ENCODE measurements around the gene ADGRL1.
A peak's percentile ranks its signal among the peaks of the same experiment; 100 is the strongest.

ADGRL1 gene

DNA sequence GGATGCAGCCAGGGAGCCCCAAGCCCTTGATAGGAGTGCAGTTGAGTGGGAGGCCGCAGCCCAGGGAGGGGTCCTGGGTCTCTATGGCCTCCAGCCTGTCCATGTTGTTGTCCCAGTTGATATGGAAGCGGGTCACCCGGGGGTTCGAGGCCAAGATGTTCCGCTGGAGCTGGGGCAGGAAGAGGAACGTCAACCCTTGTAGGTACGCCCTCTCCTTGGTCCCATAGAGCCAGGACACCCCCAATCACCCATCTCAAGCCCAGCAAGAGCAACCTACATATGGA is 85.5 kb downstream of the ADGRL1 start:
- Mint-ChIP-seq H3K9me3 (no peaks in the 10 kb centered on the region), H3K36me3 (no peaks in the 10 kb centered on the region), H3K4me1 (peaks cover 23% of the 10 kb centered on the region), H3K4me3 (no peak overlapping the region), H3K27me3 (no peaks in the 10 kb centered on the region), H3K27ac (no peak overlapping the region)

DNA sequence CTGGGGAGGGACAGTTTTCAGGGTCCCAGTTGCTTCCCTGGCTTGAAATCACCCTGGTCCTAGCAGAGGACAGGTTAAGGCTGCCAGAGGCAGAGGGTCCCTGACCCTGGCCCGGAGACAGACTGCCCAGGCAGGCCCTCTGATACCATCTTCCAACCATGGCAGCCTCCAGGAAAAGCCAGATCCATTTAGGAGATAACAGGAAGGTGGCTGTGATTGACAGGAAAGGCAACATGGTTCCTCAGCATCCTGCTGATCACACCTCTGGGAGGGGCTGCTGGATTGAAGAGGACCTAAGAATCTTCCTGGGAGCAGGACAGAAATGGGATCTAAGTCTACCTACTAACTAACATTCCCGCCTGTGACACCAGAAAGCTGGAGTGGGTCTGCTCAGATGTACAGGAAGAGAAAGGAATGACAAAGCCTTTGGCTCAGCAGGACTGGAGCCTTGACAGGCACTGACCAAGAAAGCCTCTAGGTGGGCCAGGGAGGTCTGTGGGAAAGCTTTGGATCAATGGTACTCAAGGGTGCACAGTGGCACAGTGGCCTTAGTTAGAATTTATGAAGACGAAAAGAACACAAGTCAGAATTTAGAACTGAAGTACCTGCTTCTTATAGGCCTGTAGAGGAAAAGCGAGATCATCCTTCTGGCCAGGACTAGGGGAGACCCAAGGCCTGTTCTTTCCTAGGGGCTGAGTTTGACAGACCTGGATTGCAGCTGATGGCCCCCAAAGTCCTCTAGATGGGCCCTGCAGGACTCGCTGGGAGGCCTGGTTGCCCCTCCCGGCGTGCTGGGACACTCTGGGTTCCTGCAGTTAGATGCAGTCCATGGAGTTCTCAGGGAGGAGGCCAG is 86.1 kb downstream of the ADGRL1 start:
- no peaks in the 10 kb centered on the region for H3K27me3 Mint-ChIP-seq
- H3K27ac Mint-ChIP-seq, result no peak overlapping the region
- H3K9me3 Mint-ChIP-seq, result no peaks in the 10 kb centered on the region
- H3K4me3 Mint-ChIP-seq, result no peak overlapping the region
- no peaks in the 10 kb centered on the region for H3K36me3 Mint-ChIP-seq
- peaks cover 27% of the 10 kb centered on the region for H3K4me1 Mint-ChIP-seq

DNA sequence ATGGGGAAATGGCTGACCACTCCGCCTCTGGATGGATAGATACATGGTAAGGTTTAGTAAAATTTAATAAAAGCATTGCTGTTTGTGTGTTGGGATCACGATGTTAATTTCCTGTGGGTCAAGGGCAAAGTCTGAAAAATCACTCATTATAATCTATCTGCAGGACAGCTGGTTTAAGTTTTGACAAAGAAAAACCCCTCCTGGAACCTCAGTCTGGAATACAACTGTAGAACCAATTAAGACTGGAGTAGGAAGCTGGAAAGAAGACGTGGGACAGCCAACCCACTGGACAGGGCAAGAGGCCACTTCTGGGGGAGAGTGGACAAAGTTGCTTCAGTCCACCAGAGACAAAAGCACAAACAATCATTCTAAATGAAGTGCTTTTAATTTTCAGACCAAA is 86.8 kb downstream of the ADGRL1 start:
- Mint-ChIP-seq H3K27ac (peak overlapping the region; percentile 14), H3K36me3 (no peaks in the 10 kb centered on the region), H3K27me3 (no peaks in the 10 kb centered on the region), H3K4me1 (peaks cover 32% of the 10 kb centered on the region), H3K9me3 (no peaks in the 10 kb centered on the region), H3K4me3 (peak overlapping the region; percentile 92)

DNA sequence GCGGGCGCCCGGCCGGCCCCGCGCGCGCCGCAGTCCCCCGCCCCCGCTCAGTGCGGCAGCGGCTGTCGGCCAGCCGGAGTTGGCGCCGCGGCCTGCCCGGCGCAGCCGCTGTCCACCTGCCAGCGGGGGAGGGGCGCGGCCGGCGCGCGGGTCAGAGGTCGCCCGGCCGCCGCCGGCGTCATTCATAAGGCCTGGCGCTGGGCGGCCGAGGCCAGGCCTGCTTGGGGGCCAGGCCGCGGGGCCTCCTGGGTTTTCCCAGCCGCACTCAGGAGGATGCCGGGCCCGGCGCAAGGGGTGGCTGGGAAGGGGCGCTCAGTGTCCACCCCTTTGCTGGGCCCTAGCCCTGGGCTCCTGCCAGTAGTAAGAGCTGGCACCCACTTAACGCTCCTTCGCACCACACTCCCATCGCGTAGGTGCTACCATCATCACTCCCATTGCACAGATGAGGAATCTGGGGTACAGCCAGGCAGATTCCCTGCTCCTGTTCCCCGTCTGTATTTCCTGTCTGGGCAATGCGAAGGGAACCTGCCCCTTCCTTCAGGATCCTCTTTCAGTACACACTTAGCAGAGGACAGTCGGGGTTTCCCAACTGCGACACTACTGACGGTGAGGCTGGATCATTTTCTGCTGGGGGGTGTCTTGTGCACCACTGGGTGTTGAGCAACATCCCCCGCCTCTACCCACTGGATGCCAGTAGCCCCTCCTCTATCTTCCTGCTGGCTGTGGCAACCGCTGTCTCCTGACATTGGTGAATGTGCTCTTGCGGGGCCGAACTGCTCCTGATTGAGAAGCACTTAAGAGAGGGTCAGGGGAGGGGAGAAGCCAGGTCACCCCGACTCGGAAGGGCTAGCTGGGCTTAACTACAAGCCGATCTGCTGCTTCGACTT is 87.6 kb downstream of the ADGRL1 start:
- no peaks in the 10 kb centered on the region for H3K27me3 Mint-ChIP-seq

DNA sequence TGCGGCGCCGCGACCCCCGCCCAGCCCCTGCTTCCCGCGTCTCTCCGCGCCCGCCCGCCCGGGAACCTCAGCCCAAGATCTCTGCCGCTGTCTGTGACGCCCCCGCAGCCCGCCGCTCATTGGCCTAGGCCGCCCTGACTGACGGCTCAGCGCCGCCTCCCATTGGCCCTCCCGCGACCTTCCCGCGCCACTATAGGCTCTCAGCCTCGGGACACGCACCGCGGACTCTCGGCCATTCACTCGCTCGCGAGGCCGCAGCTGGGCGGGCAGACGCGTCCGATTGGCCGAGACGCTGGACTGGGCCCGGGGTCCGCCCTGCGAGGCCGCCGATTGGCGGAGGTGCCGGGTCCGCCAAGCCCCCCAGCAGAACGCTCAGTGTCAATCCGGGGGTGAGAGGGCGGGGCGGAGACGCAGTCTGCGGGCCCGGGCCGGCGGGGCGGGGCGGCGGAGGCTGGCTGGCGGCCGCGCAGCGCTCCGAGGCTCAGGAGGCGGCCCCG is 88.3 kb downstream of the ADGRL1 start, which contains the start of gene PRKACA:
Gene PRKACA, minus strand, starts transcription at position 95 of the 497 bp plus-strand sequence. CDS start 215 bp downstream, outside the sequence.
- H3K4me1 Mint-ChIP-seq, result peaks cover 43% of the 10 kb centered on the region

More for the DNA sequence above, 87.6 kb downstream of the ADGRL1 start:
- H3K9me3 Mint-ChIP-seq, result no peaks in the 10 kb centered on the region
- peak overlapping the region; percentile 92 for H3K4me3 Mint-ChIP-seq
- peaks cover 38% of the 10 kb centered on the region for H3K4me1 Mint-ChIP-seq
- no peaks in the 10 kb centered on the region for H3K36me3 Mint-ChIP-seq
- H3K27ac Mint-ChIP-seq, result peak overlapping the region; percentile 73

DNA sequence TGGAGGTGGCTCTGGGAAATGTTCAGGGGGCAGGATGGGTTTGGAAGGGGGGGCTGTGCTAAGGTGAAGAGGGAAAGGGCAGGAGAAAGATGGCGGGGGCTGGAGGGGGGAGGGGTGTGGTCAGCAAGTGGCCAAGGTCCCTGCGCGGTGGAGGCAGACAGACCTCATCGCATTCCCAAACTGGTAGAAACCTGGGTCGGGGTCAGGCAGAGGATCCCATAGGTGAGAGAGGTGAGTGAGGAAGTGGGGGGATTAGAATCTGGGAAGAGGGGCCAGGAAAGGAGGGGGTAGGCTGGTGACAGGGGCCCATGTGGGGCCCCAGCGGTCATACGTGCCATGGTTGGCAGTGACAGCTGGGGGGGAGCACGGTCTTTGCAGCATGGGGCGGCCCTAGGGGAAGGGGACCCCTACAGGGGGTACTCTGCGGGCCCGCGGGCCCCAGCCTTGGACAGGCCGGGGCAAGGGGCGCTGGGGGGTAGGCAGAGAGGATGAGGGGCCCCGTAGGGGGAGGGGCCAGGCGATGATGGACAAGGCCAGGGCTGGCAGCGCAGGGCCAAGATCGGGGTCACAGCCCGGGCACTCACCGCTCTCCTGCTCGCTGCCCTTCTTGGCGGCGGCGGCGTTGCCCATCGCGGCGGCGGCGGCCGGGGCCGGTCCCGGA is 88.9 kb downstream of the ADGRL1 start:
- Mint-ChIP-seq H3K4me1 (peaks cover 49% of the 10 kb centered on the region), H3K27ac (peak overlapping the region; percentile 0), H3K27me3 (no peaks in the 10 kb centered on the region), H3K4me3 (peak overlapping the region; percentile 83), H3K36me3 (no peaks in the 10 kb centered on the region), H3K9me3 (no peaks in the 10 kb centered on the region)

More for the DNA sequence above, 88.3 kb downstream of the ADGRL1 start, which contains the start of gene PRKACA:
- H3K4me3 Mint-ChIP-seq, result peak within 1 kb of the TSS; percentile 94
- peak within 1 kb of the TSS; percentile 73 for H3K27ac Mint-ChIP-seq
- H3K36me3 Mint-ChIP-seq, result no peaks in the 10 kb centered on the region
- H3K27me3 Mint-ChIP-seq, result no peaks in the 10 kb centered on the region
- H3K9me3 Mint-ChIP-seq, result no peaks in the 10 kb centered on the region

DNA sequence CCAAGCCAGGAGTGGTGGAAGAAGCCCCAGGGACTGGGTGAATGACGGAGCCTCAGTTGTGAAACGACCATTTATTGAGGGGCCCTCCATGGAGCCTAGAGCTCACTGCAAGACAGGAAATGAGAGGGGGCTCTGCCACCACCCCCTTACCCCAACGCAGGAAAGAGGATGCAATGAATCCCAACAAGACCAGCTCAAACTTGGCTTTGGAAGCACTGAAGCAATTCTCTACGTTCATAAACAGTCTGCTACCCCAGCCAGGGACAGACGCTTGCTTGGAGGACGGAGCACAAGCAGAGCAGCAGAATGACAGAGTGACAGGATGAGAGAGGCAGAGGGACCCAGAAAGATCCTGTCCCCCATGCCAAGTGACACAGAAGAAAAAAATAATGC is 89.4 kb downstream of the ADGRL1 start:
- peak overlapping the region; percentile 41 for H3K27ac Mint-ChIP-seq
- peaks cover 52% of the 10 kb centered on the region for H3K4me1 Mint-ChIP-seq
- no peaks in the 10 kb centered on the region for H3K36me3 Mint-ChIP-seq
- peak overlapping the region; percentile 83 for H3K4me3 Mint-ChIP-seq
- H3K27me3 Mint-ChIP-seq, result no peaks in the 10 kb centered on the region
- no peaks in the 10 kb centered on the region for H3K9me3 Mint-ChIP-seq

DNA sequence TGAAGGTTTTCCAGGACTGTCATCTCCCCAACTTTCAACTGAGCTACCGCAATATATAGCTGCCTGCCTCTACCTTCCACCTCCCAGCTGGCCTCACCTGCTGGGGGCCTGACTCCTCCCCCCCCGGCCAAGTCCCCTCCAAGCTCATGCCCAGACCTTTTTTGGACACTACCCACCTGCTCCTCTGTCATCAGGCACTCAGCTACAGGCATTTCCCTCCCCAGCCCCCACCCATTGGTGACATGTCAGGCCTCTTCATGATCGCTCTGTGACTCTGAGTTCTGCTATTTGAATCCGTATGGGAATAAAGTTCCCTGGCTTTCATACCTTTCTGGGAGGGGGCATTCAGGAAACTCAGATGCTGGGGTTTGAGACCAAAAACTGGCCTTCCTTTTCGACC is 90.2 kb downstream of the ADGRL1 start:
- Mint-ChIP-seq H3K36me3 (no peaks in the 10 kb centered on the region), H3K27me3 (no peaks in the 10 kb centered on the region), H3K4me3 (peak overlapping the region; percentile 83), H3K9me3 (no peaks in the 10 kb centered on the region), H3K27ac (peak overlapping the region; percentile 41), H3K4me1 (peaks cover 54% of the 10 kb centered on the region)

DNA sequence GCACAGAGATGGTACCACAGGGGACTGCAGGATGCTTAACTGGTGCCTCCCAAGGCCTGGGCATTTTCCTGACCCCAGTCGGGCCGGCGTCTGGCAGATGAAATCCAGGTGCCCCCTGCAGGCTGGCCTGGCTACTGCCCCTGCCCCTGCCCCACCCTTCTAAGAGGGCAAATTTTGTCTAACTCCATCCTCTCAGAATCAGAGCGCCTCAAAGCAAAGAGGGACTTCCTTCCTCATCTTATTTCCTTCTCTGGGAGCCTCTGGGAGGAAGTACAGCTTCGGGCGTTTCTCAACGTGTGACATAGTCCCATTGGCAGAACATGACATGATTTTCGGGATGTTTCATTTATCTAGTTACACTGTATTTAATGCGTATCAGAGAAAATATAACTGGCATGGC is 91.1 kb downstream of the ADGRL1 start:
- H3K27me3 Mint-ChIP-seq, result no peaks in the 10 kb centered on the region
- no peak overlapping the region for H3K27ac Mint-ChIP-seq
- no peak overlapping the region for H3K4me3 Mint-ChIP-seq
- no peaks in the 10 kb centered on the region for H3K36me3 Mint-ChIP-seq
- peaks cover 57% of the 10 kb centered on the region for H3K4me1 Mint-ChIP-seq
- H3K9me3 Mint-ChIP-seq, result no peaks in the 10 kb centered on the region

DNA sequence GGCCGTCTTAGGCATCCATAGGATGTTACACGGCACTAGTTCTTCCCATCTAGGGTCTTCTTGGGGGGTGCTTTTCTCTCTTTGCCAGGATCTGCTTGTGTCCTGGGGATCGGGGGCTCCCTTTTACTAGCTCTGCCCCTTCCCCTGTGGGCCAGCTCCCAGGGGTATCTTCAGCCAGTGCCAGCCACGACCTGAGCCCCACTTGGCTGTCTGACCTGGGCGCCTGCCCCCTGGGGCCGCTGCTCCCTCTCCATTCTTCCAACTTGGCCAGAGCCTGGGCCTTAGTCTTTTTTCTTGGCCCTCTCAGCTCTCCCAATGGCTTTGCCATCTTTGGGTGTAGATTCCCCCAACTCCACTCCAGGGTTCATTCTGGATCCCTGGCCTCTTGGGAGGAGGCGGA is 91.5 kb downstream of the ADGRL1 start:
- H3K4me1 Mint-ChIP-seq, result peaks cover 57% of the 10 kb centered on the region
- no peaks in the 10 kb centered on the region for H3K9me3 Mint-ChIP-seq
- no peak overlapping the region for H3K4me3 Mint-ChIP-seq
- no peak overlapping the region for H3K27ac Mint-ChIP-seq
- no peaks in the 10 kb centered on the region for H3K36me3 Mint-ChIP-seq
- no peaks in the 10 kb centered on the region for H3K27me3 Mint-ChIP-seq

DNA sequence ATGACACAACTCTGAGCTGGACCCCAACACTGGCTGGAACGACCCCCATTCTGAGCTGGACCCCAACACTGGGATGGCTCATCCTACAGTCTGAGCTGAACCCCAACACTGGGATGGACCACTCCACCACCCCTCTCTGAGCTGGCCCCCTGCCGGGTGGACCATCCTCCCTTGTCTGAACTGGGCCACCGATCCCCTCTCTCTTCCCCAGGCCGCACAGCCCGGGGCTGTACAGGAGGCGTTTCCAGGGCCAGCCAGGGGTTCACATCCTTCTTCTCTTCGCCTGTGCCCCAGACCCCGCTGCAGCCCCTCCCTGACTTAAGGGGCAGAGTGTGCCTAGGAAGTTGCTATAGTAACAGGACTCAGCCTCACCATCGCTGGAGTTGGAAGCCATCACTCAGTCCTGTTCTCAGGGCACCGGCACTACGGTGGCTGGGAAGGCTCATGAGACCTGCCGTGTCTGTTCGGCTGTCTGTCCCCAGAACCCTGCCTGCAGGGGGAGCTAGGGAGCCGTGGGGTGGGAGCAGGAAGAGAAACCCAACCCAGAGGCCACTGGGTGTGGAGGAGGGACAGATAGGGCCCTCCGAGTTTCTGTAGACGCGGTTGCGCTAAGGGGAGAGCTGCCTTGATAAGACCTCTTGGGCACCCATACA is 92.1 kb downstream of the ADGRL1 start:
- Mint-ChIP-seq H3K36me3 (no peaks in the 10 kb centered on the region), H3K27ac (peak overlapping the region; percentile 72), H3K4me1 (peaks cover 52% of the 10 kb centered on the region), H3K27me3 (no peaks in the 10 kb centered on the region), H3K9me3 (no peaks in the 10 kb centered on the region), H3K4me3 (peak overlapping the region; percentile 23)

DNA sequence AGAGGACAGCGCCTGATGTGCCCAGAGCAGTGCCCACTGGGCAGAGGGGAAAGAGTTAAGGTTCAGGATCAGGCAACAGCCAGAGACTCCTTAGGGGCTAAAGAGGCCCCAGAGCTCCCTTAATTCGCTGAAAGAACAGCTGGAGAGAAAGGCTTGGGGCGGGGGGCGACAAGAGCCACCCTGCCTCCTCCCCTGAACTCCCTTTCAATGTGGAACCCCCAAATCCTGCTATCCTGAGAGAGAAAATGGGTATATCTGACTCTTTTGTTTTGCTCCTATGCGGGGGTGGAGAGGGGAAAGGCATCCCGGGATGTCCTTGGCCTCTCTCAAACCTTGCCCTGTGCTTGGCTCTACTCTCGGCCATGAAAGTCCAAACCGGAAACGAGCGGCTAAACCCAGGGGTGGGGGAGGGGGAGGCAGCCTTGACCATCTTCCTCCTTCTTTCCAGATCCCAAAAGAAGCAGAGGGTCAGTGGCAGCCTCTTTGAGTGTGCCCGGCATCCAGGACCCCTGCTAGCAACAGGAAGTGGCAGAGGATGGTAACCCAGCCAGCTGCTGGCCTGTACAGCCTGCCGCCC is 93.1 kb downstream of the ADGRL1 start:
- Mint-ChIP-seq H3K4me3 (no peak overlapping the region), H3K36me3 (no peaks in the 10 kb centered on the region), H3K27me3 (no peaks in the 10 kb centered on the region), H3K9me3 (no peaks in the 10 kb centered on the region), H3K4me1 (peaks cover 47% of the 10 kb centered on the region), H3K27ac (peak overlapping the region; percentile 59)

DNA sequence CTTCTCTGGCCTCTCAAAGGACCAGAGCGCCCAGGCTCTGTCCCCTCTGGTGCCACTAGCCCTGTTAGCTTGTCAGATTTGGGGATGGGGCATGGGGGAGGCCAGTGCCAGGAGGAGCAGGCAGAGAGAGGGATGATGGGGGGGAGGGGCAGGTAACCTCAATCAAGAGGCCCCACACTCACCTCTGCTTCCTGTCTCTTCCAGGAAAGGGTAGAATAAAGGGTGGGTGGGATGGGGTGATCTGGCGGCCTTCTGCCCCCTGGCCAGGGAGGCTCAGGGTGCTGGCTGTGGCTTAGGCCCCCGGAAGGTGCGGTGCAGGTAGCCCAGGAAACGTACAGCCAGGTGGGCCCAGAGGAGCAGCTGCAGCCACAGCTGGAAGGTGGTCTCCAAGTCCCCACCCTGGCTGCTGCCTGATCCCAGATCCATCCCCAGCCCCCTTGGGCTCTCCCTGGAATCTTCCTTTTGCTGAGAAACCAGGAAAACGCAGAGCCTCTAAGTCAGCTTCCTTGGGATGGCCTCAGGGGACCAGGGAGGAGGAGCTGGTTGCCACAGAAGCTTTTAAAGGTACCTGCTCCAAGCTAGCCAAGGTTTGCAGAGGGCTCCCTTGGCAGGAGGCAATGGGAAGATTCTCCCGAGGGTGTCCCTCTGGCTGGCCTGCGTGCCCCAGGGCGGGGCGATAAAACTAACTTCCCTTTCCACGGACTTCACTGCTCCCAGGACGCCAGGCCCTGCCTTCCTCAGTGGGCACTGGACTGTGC is 93.7 kb downstream of the ADGRL1 start:
- peaks cover 47% of the 10 kb centered on the region for H3K4me1 Mint-ChIP-seq
- H3K4me3 Mint-ChIP-seq, result no peak overlapping the region
- H3K27ac Mint-ChIP-seq, result no peak overlapping the region
- no peaks in the 10 kb centered on the region for H3K27me3 Mint-ChIP-seq
- H3K36me3 Mint-ChIP-seq, result no peaks in the 10 kb centered on the region
- H3K9me3 Mint-ChIP-seq, result no peaks in the 10 kb centered on the region

DNA sequence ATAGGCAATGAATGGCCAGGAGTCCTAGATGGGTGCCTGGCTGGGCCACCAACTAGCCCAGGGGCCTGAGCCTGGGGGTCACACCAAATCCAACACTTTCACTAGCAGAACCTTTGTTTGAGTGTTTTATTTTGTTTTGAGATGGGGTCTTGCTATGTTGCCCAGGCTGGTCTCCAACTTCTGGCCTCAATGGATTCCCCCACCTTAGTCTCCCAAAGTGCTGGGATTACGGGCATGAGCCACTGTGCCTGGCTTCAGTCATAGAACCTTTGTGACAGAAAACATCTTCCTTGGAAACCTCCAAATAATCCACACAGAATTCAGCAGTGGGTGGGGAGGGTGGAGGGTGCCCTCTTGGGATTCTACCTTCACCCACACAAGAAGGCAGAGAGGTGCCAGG is 94.5 kb downstream of the ADGRL1 start:
- Mint-ChIP-seq H3K9me3 (no peaks in the 10 kb centered on the region), H3K4me1 (peaks cover 44% of the 10 kb centered on the region), H3K4me3 (no peak overlapping the region), H3K27ac (no peak overlapping the region), H3K36me3 (no peaks in the 10 kb centered on the region), H3K27me3 (no peaks in the 10 kb centered on the region)
